Measurements from ENCODE around the gene NPAS2.

The NPAS2 gene

GRCh38 chr2:100819370-100820272 is at the start of gene NPAS2:
Gene NPAS2 (plus strand): TSS chr2:100820139. CDS start chr2:100904755, 84,616 bp downstream.
- peak; percentile 67 for DNase-seq

- no peak for DNase-seq
Observed at GRCh38 chr2:100771125-100771524, 48.8 kb upstream of the NPAS2 start.

DNA sequence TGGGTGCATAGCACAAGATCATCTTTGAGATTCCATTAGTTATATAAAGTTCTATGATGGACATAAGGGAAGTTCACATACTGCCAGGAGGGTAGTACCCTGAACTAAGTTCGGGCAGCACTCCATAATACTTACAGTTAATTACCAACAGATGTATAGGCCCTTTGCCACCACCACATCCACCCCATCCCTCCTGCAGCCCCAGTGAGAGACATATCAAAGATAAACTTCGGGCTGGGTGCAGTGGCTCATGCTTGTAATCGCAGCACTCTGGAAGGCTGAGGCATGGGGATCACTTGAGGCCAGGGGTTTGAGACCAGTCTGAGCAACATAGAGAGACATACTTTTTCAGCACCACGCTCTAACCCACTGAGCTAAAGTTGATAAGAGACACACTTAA is 46.4 kb upstream of the NPAS2 start:
- no peak for DNase-seq

DNA sequence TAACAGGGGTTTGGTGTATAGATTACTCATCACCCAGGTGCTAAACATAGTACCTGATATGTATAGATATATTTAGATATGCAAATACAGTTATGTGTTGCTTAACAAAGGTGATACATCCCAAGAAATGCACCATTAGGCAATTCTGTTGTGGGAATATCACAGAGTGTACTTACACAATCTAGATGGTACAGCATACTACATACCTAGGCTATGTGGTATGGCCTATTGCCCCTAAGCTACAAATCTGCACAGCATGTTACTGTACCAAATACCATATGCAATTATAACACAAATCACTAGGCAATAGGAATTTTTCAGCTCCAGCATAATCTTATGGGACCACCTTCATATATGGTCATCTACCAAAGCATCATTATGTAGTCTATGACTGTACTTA is 43.5 kb upstream of the NPAS2 start:
- no peak for DNase-seq

GRCh38 chr2:100778637-100779450 is 41.1 kb upstream of the NPAS2 start:
- DNase-seq, result no peak

DNA sequence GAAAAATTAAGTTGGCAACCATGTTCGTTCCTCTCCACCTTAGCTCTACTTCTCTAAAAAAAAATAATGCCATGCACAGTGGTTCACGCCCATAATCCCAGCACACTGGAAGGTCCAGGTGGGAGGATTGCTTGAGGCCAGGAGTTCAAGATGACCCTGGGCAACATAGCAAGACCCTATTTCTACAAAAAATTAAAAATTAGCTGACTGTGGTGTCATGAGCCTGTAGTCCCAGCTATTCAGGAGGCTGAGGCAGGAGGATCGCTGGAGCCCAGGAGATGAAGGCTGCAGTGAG is 40.1 kb upstream of the NPAS2 start:
- no peak for DNase-seq

GRCh38 chr2:100780203-100781008 is 39.5 kb upstream of the NPAS2 start:
- DNase-seq, result no peak

DNA sequence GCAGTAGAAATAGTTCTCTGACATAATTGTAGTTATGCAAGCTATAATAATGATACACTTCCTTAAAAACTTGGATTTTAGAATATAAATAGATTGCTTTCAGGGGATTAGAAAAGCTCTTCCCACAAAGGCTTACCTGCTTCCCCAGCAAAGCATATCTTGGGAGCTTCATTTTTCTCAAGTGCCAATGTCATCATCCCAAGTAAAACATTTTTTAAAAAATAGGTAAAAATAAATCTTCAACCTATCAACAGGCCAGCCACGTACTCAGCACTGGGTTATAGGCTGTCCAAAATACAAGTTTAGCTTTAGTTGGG is 39.0 kb upstream of the NPAS2 start:
- no peak for DNase-seq

GRCh38 chr2:100781523-100782379 is 38.2 kb upstream of the NPAS2 start:
- no peak for DNase-seq

DNA sequence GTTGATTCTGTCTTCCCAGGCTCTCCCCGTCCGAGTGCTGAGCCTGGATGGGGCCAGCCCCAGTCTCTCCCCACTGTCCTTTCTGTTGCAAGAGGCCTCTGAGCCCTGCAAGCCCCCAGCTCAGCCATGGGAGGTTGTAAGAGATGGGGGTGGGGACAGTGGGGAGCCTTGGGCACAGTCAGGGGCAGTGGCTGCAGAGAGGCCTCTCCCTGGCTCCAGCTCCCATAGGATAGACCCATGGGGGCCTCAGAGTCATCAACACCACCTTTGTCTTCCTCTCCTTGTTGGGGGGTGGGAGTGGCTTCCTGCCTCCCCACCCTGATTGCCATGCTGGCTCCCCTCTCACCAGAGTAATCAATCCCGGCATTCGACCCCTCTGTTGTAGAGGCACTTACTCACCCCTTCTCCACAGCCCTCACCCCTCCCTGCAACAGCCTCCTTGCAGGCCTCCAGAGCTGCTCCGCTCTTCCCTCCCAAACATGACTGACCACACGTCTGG is 37.5 kb upstream of the NPAS2 start:
- no peak for DNase-seq

- no peak for DNase-seq
Observed at GRCh38 chr2:100783987-100784386, 36.0 kb upstream of the NPAS2 start.

DNA sequence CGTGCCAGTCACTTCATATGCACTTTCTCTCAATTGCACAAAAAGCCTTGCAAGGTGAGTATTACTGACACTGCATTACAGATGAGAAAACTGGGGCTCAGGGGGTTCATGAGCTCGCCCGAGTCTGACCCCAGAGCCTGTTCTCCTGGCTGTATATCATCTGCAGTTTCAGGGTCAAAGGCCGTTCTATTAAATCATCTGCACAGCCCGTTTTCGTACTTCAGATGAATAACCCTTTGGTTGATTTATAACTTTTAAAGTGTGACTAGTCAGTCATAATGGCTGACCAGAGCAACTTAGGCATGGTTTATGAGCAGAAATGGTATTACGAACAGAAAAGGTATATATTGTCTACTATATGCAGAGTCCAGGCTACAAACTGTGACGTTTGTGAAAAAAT is 35.3 kb upstream of the NPAS2 start:
- DNase-seq, result no peak

- DNase-seq, result no peak
Observed at GRCh38 chr2:100785626-100786296, 34.2 kb upstream of the NPAS2 start.

DNA sequence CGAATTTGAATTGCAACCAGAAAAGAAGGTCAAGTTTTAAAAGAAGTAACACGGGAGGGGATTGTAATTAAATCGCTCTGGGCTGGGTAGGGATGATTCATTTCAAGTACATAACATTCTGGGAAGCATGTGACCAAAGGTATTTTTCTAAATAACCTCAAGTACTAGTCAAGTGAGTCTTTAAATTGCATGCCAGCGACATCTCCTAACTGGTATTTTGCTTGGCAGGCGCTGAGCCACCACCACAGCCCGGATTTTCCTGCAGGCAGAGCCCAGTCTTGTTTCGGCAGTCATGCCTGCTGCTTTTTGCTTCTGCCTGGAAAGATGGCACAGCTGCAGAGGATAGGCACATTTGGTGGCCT is 33.7 kb upstream of the NPAS2 start:
- no peak for DNase-seq

GRCh38 chr2:100786985-100787384 is 33.0 kb upstream of the NPAS2 start:
- no peak for DNase-seq

DNA sequence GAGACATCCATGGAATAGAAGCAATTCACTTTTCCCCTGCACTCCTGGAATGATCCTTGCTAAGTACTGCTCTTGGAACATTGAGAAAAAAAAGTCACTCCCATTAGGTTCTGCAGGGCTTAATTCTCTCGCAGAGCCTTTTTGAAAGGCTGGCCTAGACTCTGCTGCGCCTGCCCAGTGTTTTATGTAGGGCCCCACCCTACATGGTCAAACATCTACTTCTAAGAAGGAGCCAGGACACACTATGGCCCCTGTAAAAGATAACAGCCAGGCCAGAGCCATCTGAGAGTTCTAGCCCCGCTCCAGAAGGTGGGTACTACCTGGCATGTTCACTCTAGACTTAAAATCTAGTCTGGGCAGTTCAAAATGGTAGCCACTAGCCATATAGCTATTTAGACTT is 30.6 kb upstream of the NPAS2 start:
- no peak for DNase-seq

- DNase-seq, result no peak
Observed at GRCh38 chr2:100791294-100791935, 28.5 kb upstream of the NPAS2 start.

- no peak for DNase-seq
Observed at GRCh38 chr2:100791936-100792308, 28.0 kb upstream of the NPAS2 start.

GRCh38 chr2:100793220-100793619 is 26.7 kb upstream of the NPAS2 start:
- no peak for DNase-seq

DNA sequence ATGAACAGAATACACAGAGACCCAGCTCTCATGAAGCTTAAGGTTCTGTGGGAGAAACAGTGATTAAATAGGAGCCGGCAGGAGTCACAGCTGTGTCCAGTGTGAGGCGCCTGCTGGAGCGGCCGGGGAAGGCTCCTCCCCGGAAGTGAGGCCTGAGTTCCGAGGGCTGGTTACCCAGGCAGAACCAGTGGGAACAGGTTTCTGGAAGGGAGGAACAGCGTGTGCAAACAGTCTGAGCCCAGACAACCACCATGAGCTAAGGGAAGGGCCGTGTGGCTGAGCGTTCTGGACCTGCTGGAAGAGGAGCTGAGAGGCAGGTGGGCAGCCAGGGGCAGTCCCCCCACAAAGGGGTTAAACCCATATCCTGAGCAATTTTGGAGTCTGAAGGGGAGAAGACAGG is 26.0 kb upstream of the NPAS2 start:
- no peak for DNase-seq

DNA sequence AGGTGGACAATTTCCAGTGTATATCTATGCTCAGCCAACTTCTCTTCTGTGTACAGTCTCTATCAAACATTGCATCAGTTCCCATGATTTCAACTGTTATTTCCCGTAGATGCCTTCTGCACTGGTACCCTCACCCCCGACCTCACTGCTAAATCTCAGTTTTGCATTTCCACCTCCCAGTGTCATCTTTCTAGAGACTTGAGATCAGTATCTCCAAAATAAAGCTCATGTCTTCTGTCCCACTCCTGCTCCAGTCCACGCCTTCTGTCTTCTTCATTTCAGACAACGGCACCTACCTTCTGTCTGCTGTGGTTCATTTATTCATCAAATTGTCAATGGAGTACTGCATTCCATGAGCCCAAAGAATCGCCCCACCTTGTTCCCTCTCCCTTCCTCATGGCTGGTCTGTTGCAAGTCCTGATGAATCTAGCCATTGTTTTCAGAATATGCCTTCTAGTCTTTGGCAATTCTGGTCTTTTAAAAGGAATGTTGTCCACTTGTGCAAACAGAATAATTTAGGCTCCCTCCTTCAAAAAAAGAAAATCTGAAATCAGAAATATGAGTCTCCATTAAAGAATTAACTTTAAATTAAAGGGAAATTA is 23.3 kb upstream of the NPAS2 start:
- no peak for DNase-seq

All from activated CD8-positive, alpha-beta memory T cell treated with anti-CD3 and anti-CD28 coated beads, Interleukin-2, amount 50 U/mL, for 48 hours (primary cell).